NK-92 (cell line): ENCODE data around the gene HERPUD1.
"Not testable (repeated sequence)": the region's sequence is repeated elsewhere in the genome, so short reads cannot be mapped to it uniquely, and the experiment has no call there.

Experiments
- DNase-seq: peaks from one replicate; lab custom pipeline; 2025; ENCODE audit not compliant: unreplicated experiment; lab: John Stamatoyannopoulos, UW

Gene HERPUD1

GRCh38 chr16:56931892-56932720 is at the start of gene HERPUD1:
Gene HERPUD1, plus strand, starts transcription at chr16:56932142. Its CDS starts 103 bp downstream, at chr16:56932245.
- DNase-seq: peak; percentile 88

- no peak for DNase-seq
Measured at GRCh38 chr16:56883586-56883985, 48.4 kb upstream of the HERPUD1 start.

- DNase-seq: no peak
Measured at GRCh38 chr16:56884026-56884582, 47.8 kb upstream of the HERPUD1 start.

GRCh38 chr16:56884929-56885328 is 47.0 kb upstream of the HERPUD1 start:
- not testable (repeated sequence) for DNase-seq

GRCh38 chr16:56885446-56886162 is 46.3 kb upstream of the HERPUD1 start:
- DNase-seq: no peak

GRCh38 chr16:56886296-56886695 is 45.6 kb upstream of the HERPUD1 start:
- no peak for DNase-seq

- DNase-seq: no peak
Measured at GRCh38 chr16:56886826-56887225, 45.1 kb upstream of the HERPUD1 start.

GRCh38 chr16:56888806-56889205 is 43.1 kb upstream of the HERPUD1 start:
- no peak for DNase-seq

- no peak for DNase-seq
Measured at GRCh38 chr16:56889206-56889605, 42.7 kb upstream of the HERPUD1 start.

- DNase-seq: no peak
Measured at GRCh38 chr16:56891685-56892084, 40.3 kb upstream of the HERPUD1 start.

GRCh38 chr16:56892705-56893104 is 39.2 kb upstream of the HERPUD1 start:
- DNase-seq: no peak

- DNase-seq: no peak
Measured at GRCh38 chr16:56894331-56894917, 37.5 kb upstream of the HERPUD1 start.

- DNase-seq: no peak
Measured at GRCh38 chr16:56895813-56896212, 36.1 kb upstream of the HERPUD1 start.

- DNase-seq: no peak
Measured at GRCh38 chr16:56896244-56896643, 35.7 kb upstream of the HERPUD1 start.

- no peak for DNase-seq
Measured at GRCh38 chr16:56897026-56897799, 34.7 kb upstream of the HERPUD1 start.

- no peak for DNase-seq
Measured at GRCh38 chr16:56898847-56899246, 33.1 kb upstream of the HERPUD1 start.

- DNase-seq: no peak
Measured at GRCh38 chr16:56903866-56904265, 28.1 kb upstream of the HERPUD1 start.

- no peak for DNase-seq
Measured at GRCh38 chr16:56907401-56907800, 24.5 kb upstream of the HERPUD1 start.

- no peak for DNase-seq
Measured at GRCh38 chr16:56909527-56909979, 22.4 kb upstream of the HERPUD1 start.

GRCh38 chr16:56910112-56910511 is 21.8 kb upstream of the HERPUD1 start:
- DNase-seq: no peak
